ENCODE measurements around the gene PEX7. TPM values are rescaled to one million over a fixed set of nuclear protein-coding genes. Genes with fewer than 3 reads are reported as not detected.

The PEX7 gene
- total and polyA plus RNA-seq, 12 donors = 4.8 to 43.3 (median 23.8) TPM

GRCh38 chr6:136779682-136780081, 42.7 kb upstream of the PEX7 start:
- Histone ChIP-seq H3K27ac (peak overlapping the region in 2 of 5 donors; percentile 5 to 40), H3K9me3 (replicated peaks in 1 of 3) (no peaks in the 10 kb centered on the region), H3K4me3 (no peak overlapping the region), H3K4me1 (replicated peaks in 1 of 2) (peaks cover 62 to 100% of the 10 kb centered on the region in 2 donors), H3K36me3 (replicated peaks in 1 of 2) (peaks cover 0 to 4% of the 10 kb centered on the region in 2 donors), H3K27me3 (no peaks in the 10 kb centered on the region)
- 18 to 67% (median 63%) methylated on average over 1 of the region's 1 CpG for WGBS, 4 donors
- DNase-seq = no peak
- intact Hi-C loops (cut with DNase I) = no loop called here
- no peak for TF ChIP-seq CTCF (IDR thresholded peaks at IDR 0.05)
- TF ChIP-seq POLR2A (IDR thresholded peaks at IDR 0.05) = no peak

- no peaks in the 10 kb centered on the region for H3K27me3 ChIP-seq
- 78 to 85% (median 81%) methylated on average over 3 of the region's 3 CpGs for WGBS, 4 donors
- H3K27ac ChIP-seq = peak overlapping the region in 3 of 5 donors; percentile 5 to 58 (median 6)
- intact Hi-C loops (cut with DNase I) = no loop called here
- DNase-seq = no peak
- TF ChIP-seq POLR2A (IDR thresholded peaks at IDR 0.05) (no peak), CTCF (IDR thresholded peaks at IDR 0.05) (no peak)
- peaks cover 63 to 100% of the 10 kb centered on the region in 2 donors for H3K4me1 ChIP-seq (replicated peaks in 1 of 2)
- no peak overlapping the region for H3K4me3 ChIP-seq
- peaks cover 0 to 4% of the 10 kb centered on the region in 2 donors for H3K36me3 ChIP-seq (replicated peaks in 1 of 2)
- H3K9me3 ChIP-seq (replicated peaks in 1 of 3) = no peaks in the 10 kb centered on the region
Measured at GRCh38 chr6:136780972-136781371, 41.4 kb upstream of the PEX7 start.

GRCh38 chr6:136782021-136782770, 40.2 kb upstream of the PEX7 start:
- Histone ChIP-seq H3K4me3 (no peak overlapping the region), H3K36me3 (replicated peaks in 1 of 2) (peaks cover 0 to 4% of the 10 kb centered on the region in 2 donors), H3K27ac (peak overlapping the region in 2 of 5 donors; percentile 49 to 58), H3K4me1 (replicated peaks in 1 of 2) (peaks cover 68 to 100% of the 10 kb centered on the region in 2 donors), H3K27me3 (no peaks in the 10 kb centered on the region), H3K9me3 (replicated peaks in 1 of 3) (no peaks in the 10 kb centered on the region)
- WGBS, 4 donors = 71 to 76% (median 75%) methylated on average over 1 of the region's 1 CpG
- TF ChIP-seq POLR2A (IDR thresholded peaks at IDR 0.05) (no peak), CTCF (IDR thresholded peaks at IDR 0.05) (no peak)
- DNase-seq = no peak
- intact Hi-C loops (cut with DNase I) = no loop called here

- Histone ChIP-seq H3K4me1 (replicated peaks in 1 of 2) (peaks cover 68 to 100% of the 10 kb centered on the region in 2 donors), H3K27ac (peak overlapping the region in 1 of 5 donors; percentile 97), H3K9me3 (replicated peaks in 1 of 3) (no peaks in the 10 kb centered on the region), H3K4me3 (no peak overlapping the region), H3K27me3 (no peaks in the 10 kb centered on the region), H3K36me3 (replicated peaks in 1 of 2) (peaks cover 0 to 4% of the 10 kb centered on the region in 2 donors)
- intact Hi-C loops (cut with DNase I) = no loop called here
- no peak for TF ChIP-seq CTCF (IDR thresholded peaks at IDR 0.05)
- TF ChIP-seq POLR2A (IDR thresholded peaks at IDR 0.05) = no peak
- no peak for DNase-seq
- WGBS, 4 donors = 89 to 96% (median 93%) methylated on average over 6 of the region's 6 CpGs
Measured at GRCh38 chr6:136783021-136783420, 39.4 kb upstream of the PEX7 start.

Measured in adrenal gland (tissue), 12 donors.